GM19372 (cell line): ENCODE measurements around the gene WHRN.

ENCODE experiments used
- ATAC-seq: cut with Tn5 transposase; IDR thresholded peaks from one replicate; pipeline ENCODE4 v1.9.1; 2021; ENCODE audit warnings: mild to moderate bottlenecking, low read depth, moderate library complexity; ENCODE audit not compliant: unreplicated experiment

WHRN gene

GRCh38 chr9:114474425-114474824, 30.8 kb downstream of the WHRN start:
- ATAC-seq: no peak

- no peak for ATAC-seq
Observed at GRCh38 chr9:114473447-114473801, 31.8 kb downstream of the WHRN start.

- ATAC-seq: no peak
Observed at GRCh38 chr9:114472765-114473446, 32.4 kb downstream of the WHRN start.

- ATAC-seq: no peak
Observed at GRCh38 chr9:114471157-114471556, 34.1 kb downstream of the WHRN start.

GRCh38 chr9:114470581-114470980, 34.7 kb downstream of the WHRN start:
- no peak for ATAC-seq

- ATAC-seq: no peak
Observed at GRCh38 chr9:114470121-114470520, 35.2 kb downstream of the WHRN start.

GRCh38 chr9:114469091-114469853, 36.0 kb downstream of the WHRN start:
- no peak for ATAC-seq

GRCh38 chr9:114467910-114468309, 37.4 kb downstream of the WHRN start:
- ATAC-seq: no peak

- no peak for ATAC-seq
Observed at GRCh38 chr9:114467226-114467750, 38.0 kb downstream of the WHRN start.

- ATAC-seq: no peak
Observed at GRCh38 chr9:114465906-114466900, 39.1 kb downstream of the WHRN start.

GRCh38 chr9:114465417-114465816, 39.9 kb downstream of the WHRN start:
- ATAC-seq: no peak

GRCh38 chr9:114464281-114465051, 40.8 kb downstream of the WHRN start:
- ATAC-seq: no peak

GRCh38 chr9:114462791-114463190, 42.5 kb downstream of the WHRN start:
- ATAC-seq: no peak

- ATAC-seq: no peak
Observed at GRCh38 chr9:114461468-114461867, 43.8 kb downstream of the WHRN start.

- no peak for ATAC-seq
Observed at GRCh38 chr9:114460513-114461199, 44.6 kb downstream of the WHRN start.

- no peak for ATAC-seq
Observed at GRCh38 chr9:114459464-114459863, 45.8 kb downstream of the WHRN start.

- no peak for ATAC-seq
Observed at GRCh38 chr9:114456929-114457328, 48.3 kb downstream of the WHRN start.

GRCh38 chr9:114454652-114455051, 50.6 kb downstream of the WHRN start:
- no peak for ATAC-seq
